Suprapubic skin (tissue), 4 donors: ENCODE data around the gene TLE1. TPM values are rescaled to one million over a fixed set of nuclear protein-coding genes. Genes with fewer than 3 reads are reported as not detected.

Experiments used
- DNase-seq, 2 donors: peaks; one replicate each; pipeline ENCODE4 v3.0.0-alpha.2; 2019; ENCODE audit warnings: low spot score in 2 of 2
- H3K27ac ChIP-seq: fragments of 200-600 bp; sonication (generic); one replicate; pipeline ENCODE4 v1.5.1; 2019
- H3K27me3 ChIP-seq: fragments of 200-600 bp; sonication (generic); one replicate; pipeline ENCODE4 v1.5.1; 2019
- H3K36me3 ChIP-seq: fragments of 200-600 bp; sonication (generic); one replicate; pipeline ENCODE4 v1.5.1; 2019
- H3K4me1 ChIP-seq: fragments of 200-600 bp; sonication (generic); one replicate; pipeline ENCODE4 v1.5.1; 2019
- H3K4me3 ChIP-seq: fragments of 200-600 bp; sonication (generic); one replicate; pipeline ENCODE4 v1.5.1; 2019; ENCODE audit warnings: mild to moderate bottlenecking
- H3K9me3 ChIP-seq: fragments of 200-600 bp; sonication (generic); one replicate; pipeline ENCODE4 v1.5.1; 2019
- CTCF ChIP-seq, 2 donors: fragments of 200-600 bp in 1 of 2; fragments of 450-650 bp in 1 of 2; sonication (generic) in 1 of 2; IDR thresholded peaks; one replicate each; pipeline ENCODE4 v1.5.1; 2016 to 2019; ENCODE audit warnings: antibody characterized with exemption in 2 of 2, mild to moderate bottlenecking in 1 of 2, moderate library complexity in 1 of 2
- EP300 ChIP-seq: sonication (generic); formaldehyde crosslinking; IDR thresholded peaks from one replicate; pipeline ENCODE4 v1.6.1; 2017; ENCODE audit warnings: antibody characterized with exemption
- POLR2A ChIP-seq, 2 donors: fragments of 450-650 bp; IDR thresholded peaks; one replicate each; pipeline ENCODE4 v1.6.1; 2017; ENCODE audit warnings: antibody characterized with exemption in 2 of 2, mild to moderate bottlenecking in 2 of 2, moderate library complexity in 2 of 2
- POLR2AphosphoS5 ChIP-seq, 3 donors: sonication (generic); formaldehyde crosslinking; IDR thresholded peaks; one replicate each; pipeline ENCODE4 v1.6.1; 2017; ENCODE audit warnings: antibody characterized with exemption in 3 of 3
- WGBS: methylation state at CpG from one replicate; pipeline ENCODE4 v1.1.5; 2018; 5-methylcytosine and 5-hydroxymethylcytosine counted together
- total RNA-seq, 4 donors: library from RNA; depleted of rRNA; stranded (reverse); fragments of >200 nt; gene quantifications; one replicate each; pipeline ENCODE4 v1.1.0, GENCODE V29; 2016

Gene TLE1
- total RNA-seq, 4 donors from 2014 or later: 34.8 to 73.5 (median 47.5) TPM

- no peak for TF ChIP-seq CTCF (IDR thresholded peaks at IDR 0.05)
- no peak for TF ChIP-seq POLR2A (IDR thresholded peaks at IDR 0.05)
- TF ChIP-seq POLR2AphosphoS5 (IDR thresholded peaks at IDR 0.05): no peak
- TF ChIP-seq EP300: no peak
- 87% methylated on average over 12 of the region's 12 CpGs for WGBS
- H3K4me3 ChIP-seq: no peak overlapping the region
- no peak for DNase-seq
- no peaks in the 10 kb centered on the region for H3K27me3 ChIP-seq
- H3K9me3 ChIP-seq: no peaks in the 10 kb centered on the region
- H3K4me1 ChIP-seq: peaks cover 6% of the 10 kb centered on the region
- H3K36me3 ChIP-seq: peaks cover 46% of the 10 kb centered on the region
- no peak overlapping the region for H3K27ac ChIP-seq
Measured at GRCh38 chr9:81591791-81592190, 97.6 kb downstream of the TLE1 start.

- Histone ChIP-seq H3K4me1 (peaks cover 6% of the 10 kb centered on the region), H3K27ac (no peak overlapping the region), H3K36me3 (peaks cover 48% of the 10 kb centered on the region), H3K9me3 (no peaks in the 10 kb centered on the region), H3K27me3 (no peaks in the 10 kb centered on the region), H3K4me3 (no peak overlapping the region)
- DNase-seq: no peak
- TF ChIP-seq CTCF (IDR thresholded peaks at IDR 0.05) (no peak), POLR2AphosphoS5 (IDR thresholded peaks at IDR 0.05) (no peak), EP300 (no peak), POLR2A (IDR thresholded peaks at IDR 0.05) (no peak)
- WGBS: 97% methylated on average over 16 of the region's 16 CpGs
Measured at GRCh38 chr9:81590688-81591087, 98.7 kb downstream of the TLE1 start.

- H3K4me3 ChIP-seq: no peak overlapping the region
- no peak for TF ChIP-seq POLR2AphosphoS5 (IDR thresholded peaks at IDR 0.05)
- TF ChIP-seq CTCF (IDR thresholded peaks at IDR 0.05): no peak
- TF ChIP-seq POLR2A (IDR thresholded peaks at IDR 0.05): no peak
- no peak for TF ChIP-seq EP300
- H3K4me1 ChIP-seq: peaks cover 6% of the 10 kb centered on the region
- H3K36me3 ChIP-seq: peaks cover 57% of the 10 kb centered on the region
- H3K27ac ChIP-seq: no peak overlapping the region
- WGBS: 98% methylated on average over 9 of the region's 9 CpGs
- no peaks in the 10 kb centered on the region for H3K9me3 ChIP-seq
- DNase-seq: no peak
- no peaks in the 10 kb centered on the region for H3K27me3 ChIP-seq
Measured at GRCh38 chr9:81589819-81590218, 99.5 kb downstream of the TLE1 start.

GRCh38 chr9:81589392-81589791, 100.0 kb downstream of the TLE1 start:
- no peak overlapping the region for H3K27ac ChIP-seq
- H3K36me3 ChIP-seq: peaks cover 58% of the 10 kb centered on the region
- H3K4me1 ChIP-seq: peaks cover 6% of the 10 kb centered on the region
- DNase-seq: no peak
- H3K9me3 ChIP-seq: no peaks in the 10 kb centered on the region
- no peak overlapping the region for H3K4me3 ChIP-seq
- 93% methylated on average over 5 of the region's 5 CpGs for WGBS
- TF ChIP-seq POLR2AphosphoS5 (IDR thresholded peaks at IDR 0.05) (no peak), EP300 (no peak)
- no peaks in the 10 kb centered on the region for H3K27me3 ChIP-seq

GRCh38 chr9:81588148-81588871, 101.0 kb downstream of the TLE1 start:
- 80% methylated on average over 15 of the region's 15 CpGs for WGBS
- Histone ChIP-seq H3K27ac (peak overlapping the region; percentile 36), H3K4me3 (no peak overlapping the region), H3K36me3 (peaks cover 66% of the 10 kb centered on the region), H3K9me3 (no peaks in the 10 kb centered on the region), H3K4me1 (peaks cover 6% of the 10 kb centered on the region), H3K27me3 (no peaks in the 10 kb centered on the region)
- TF ChIP-seq POLR2A (IDR thresholded peaks at IDR 0.05): no peak
- TF ChIP-seq POLR2AphosphoS5 (IDR thresholded peaks at IDR 0.05): peak in 2 of 3 donors; percentile 31 to 40
- peak; percentile 16 for TF ChIP-seq EP300
- no peak for DNase-seq

- Histone ChIP-seq H3K27me3 (no peaks in the 10 kb centered on the region), H3K36me3 (peaks cover 60% of the 10 kb centered on the region), H3K27ac (no peak overlapping the region), H3K4me1 (peaks cover 6% of the 10 kb centered on the region), H3K4me3 (no peak overlapping the region), H3K9me3 (no peaks in the 10 kb centered on the region)
- 89% methylated on average over 1 of the region's 1 CpG for WGBS
- no peak for DNase-seq
- TF ChIP-seq CTCF (IDR thresholded peaks at IDR 0.05) (no peak), EP300 (no peak), POLR2AphosphoS5 (IDR thresholded peaks at IDR 0.05) (no peak), POLR2A (IDR thresholded peaks at IDR 0.05) (no peak)
Measured at GRCh38 chr9:81586786-81587185, 102.6 kb downstream of the TLE1 start.
